Fibroblast of peridontal ligament (primary cell): ENCODE measurements around the gene RDH14.

Experiments
- DNase-seq: peaks from one replicate; pipeline ENCODE4 v3.0.0-alpha.2; 2010; ENCODE audit errors: extremely low read depth

Gene RDH14

GRCh38 chr2:18566145-18566769 is 5.8 kb upstream of the RDH14 start:
- DNase-seq, result no peak

- DNase-seq, result no peak
Observed at GRCh38 chr2:18560797-18561085, 288 bp upstream of the RDH14 start.

- DNase-seq, result peak; percentile 66
Observed at GRCh38 chr2:18559531-18560030, 872 bp downstream of the RDH14 start.

GRCh38 chr2:18558458-18558857 is 2.0 kb downstream of the RDH14 start:
- no peak for DNase-seq

DNA sequence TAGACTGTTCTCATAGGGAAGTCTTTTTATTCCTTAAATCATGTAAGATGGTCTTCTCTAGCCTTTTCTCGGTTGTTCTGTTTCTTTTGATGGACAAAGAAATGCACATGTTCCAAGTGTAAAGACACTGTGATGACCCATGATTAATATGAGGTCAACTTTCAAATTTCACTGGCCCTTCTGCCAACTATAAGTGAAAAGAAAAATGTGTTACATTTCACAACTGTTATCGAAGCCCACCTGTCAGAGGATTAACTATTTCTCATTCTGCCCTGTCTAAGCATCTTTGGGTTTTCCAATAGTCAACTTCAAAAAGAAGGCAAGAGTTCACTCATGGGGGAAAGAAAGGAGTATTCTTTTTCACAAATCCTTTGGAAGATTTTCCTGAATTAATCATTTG is 3.3 kb downstream of the RDH14 start:
- no peak for DNase-seq

- no peak for DNase-seq
Observed at GRCh38 chr2:18552351-18553077, 7.9 kb downstream of the RDH14 start.

DNA sequence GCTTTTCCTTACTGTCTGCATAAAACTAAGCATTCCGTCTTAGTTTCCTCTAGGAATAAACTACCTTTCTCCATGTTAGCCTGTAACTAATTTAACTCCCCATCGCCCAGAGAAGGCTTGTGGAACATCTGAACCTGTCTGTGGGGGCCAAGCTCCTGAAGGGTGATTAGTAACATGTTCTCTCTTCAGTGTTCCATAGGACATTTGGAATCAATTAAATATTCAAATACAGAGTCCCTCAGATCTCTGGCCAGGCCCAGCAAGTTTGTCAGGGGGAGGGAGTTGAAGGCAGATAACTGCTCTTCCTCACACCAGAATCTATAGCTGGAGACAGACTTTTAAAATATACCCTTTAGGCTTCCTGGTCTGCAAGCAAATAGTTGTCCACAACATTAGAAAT is 8.8 kb downstream of the RDH14 start:
- peak; percentile 32 for DNase-seq

DNA sequence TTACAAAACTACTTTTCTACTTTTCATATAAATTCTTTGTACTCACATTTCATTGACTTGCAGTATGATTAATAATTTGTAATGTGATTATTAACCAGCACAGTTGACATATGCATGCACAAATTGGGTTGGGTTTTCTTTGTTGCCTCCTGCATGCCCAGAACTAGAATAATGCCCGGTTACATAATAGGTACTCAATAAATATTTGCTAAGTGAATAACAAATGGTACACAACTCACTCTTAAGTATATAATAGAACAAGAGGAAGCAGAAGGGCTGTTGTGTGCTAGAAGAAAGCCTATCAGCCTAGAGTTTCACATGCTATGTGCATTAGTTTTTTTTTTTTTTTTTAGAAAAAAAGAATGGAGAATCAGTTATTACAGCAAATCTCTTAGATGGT is 9.3 kb downstream of the RDH14 start:
- no peak for DNase-seq

GRCh38 chr2:18550433-18550832 is 10.0 kb downstream of the RDH14 start:
- DNase-seq, result no peak

GRCh38 chr2:18549083-18549482 is 11.4 kb downstream of the RDH14 start:
- DNase-seq, result no peak

DNA sequence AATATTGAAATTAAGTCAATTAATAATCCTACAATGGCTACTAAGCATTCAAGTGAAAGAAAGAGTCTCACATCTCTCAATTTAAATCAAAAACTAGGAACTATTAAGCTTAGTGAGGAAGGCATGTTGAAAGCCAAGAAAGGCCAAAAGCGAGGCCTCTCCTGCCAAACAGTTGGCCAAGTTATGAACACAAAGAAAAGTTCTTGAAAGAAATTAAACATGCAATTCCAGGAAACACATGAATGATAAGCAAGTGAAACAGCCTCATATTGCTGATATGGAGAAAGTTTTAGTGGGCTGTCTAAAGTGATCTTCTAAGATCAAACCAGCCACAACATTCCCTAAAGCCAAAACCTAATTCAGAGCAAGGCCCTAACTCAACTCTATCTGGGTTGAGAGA is 11.8 kb downstream of the RDH14 start:
- DNase-seq, result peak; percentile 17

GRCh38 chr2:18546567-18546966 is 13.9 kb downstream of the RDH14 start:
- DNase-seq, result peak; percentile 51

- DNase-seq, result peak; percentile 65
Observed at GRCh38 chr2:18545384-18545783, 15.1 kb downstream of the RDH14 start.

DNA sequence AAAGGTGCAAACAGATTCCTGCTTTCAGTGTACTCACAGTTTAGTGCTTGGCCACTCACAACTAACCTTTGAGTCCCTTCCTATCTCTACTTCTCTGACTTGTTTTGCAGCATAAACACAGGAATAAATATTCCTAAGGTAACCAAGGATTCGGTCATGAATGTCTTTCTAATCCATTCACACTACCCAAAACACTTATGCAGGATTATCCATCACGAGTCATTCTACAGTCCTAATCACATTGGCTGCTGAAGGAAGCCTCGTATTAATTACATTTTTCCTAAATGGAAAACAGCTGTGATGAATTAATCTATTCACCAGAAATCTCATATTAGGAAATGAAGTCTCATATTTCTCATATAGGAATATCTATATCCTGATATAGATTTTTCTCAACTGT is 16.3 kb downstream of the RDH14 start:
- peak; percentile 19 for DNase-seq

- DNase-seq, result no peak
Observed at GRCh38 chr2:18540872-18541271, 19.6 kb downstream of the RDH14 start.

- no peak for DNase-seq
Observed at GRCh38 chr2:18536697-18537096, 23.8 kb downstream of the RDH14 start.

- no peak for DNase-seq
Observed at GRCh38 chr2:18536100-18536499, 24.4 kb downstream of the RDH14 start.

- DNase-seq, result no peak
Observed at GRCh38 chr2:18531194-18531593, 29.3 kb downstream of the RDH14 start.

DNA sequence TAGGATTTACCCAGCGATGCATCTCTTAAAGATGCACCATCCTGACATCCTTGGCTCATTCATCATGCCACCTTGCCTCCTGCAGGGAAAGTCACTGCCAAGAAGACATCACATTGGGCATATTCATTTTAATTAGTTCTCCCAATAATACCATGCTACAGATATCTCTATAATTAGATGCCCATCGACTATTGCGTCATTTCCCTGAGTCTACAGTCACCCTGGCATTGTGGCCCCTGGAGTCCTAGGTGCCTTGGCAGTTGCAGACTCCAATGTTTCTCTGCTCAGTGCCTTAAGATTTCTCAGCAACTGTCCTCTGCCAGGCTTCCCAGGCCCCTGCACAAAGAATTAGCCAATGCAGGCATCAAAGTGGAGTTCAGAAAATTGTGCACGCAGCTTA is 32.6 kb downstream of the RDH14 start:
- DNase-seq, result no peak

- no peak for DNase-seq
Observed at GRCh38 chr2:18527326-18527725, 33.1 kb downstream of the RDH14 start.

DNA sequence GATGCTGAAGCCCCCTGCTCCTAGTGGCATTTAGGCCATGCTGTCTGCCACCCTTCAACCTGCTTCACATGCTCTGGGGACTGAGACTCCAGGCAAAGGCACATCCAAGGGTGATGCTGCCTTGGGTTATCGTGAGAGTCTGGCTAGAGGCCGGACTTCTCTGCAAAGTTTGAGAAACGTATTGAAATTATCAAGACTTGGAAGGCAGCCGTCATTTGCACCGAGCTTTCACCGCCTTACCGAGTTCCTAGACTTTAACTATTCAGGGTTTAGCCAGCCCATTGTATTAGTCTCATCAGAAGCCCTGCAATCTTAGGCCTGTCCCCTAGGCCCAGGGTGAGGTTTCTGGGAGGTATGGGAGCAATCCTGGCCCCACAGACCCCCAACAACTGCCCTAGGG is 34.0 kb downstream of the RDH14 start:
- DNase-seq, result no peak

DNA sequence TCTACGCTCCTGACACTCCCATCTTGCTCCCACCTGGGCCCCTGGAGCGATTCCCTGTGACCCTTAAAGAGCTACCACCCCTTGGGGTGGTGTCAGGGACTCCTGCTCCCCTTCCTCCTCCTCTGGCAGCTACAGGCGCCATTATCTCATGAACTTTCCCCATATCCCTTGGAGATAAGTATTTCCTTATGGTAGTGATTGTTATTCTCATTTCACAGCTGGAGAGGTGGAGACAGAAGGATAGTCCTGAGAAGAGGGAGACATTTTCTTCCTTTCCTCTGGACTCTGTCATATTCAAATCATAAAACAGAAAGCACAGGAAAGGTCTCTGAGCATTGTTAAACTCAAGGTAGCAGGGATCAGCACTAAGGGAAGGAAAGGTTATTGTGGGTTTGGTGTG is 34.6 kb downstream of the RDH14 start:
- DNase-seq, result no peak

DNA sequence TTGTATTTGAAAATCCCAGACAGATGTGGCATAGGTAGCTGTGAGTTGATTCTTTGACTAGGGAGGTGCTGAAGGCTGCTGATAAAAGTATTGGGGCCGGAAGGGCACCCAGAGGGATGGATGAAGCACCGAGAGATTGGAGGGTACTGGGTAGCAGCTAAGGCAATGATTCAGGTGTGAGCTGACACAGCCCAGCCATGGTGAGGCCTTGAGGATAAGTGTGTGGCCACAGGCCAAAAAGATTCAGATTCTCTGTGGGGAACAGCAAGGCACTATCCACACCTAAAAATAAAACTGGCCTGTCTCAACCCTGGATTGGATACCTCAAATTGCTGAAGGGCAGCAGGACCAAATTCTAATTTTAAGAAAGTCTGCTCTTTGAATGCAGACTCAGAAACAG is 35.2 kb downstream of the RDH14 start:
- DNase-seq, result no peak
